ENCODE measurements around the gene CYTL1.
"Not testable (repeated sequence)": the region's sequence is repeated elsewhere in the genome, so short reads cannot be mapped to it uniquely, and the experiment has no call there.

CYTL1 gene

GRCh38 chr4:5019274-5019673 lies at the start of gene CYTL1:
TSS of gene CYTL1 (minus strand) at chr4:5019458. CDS start at chr4:5019445, 13 bp downstream.
- no peak for DNase-seq (ENCODE audit: low spot score)

- DNase-seq (ENCODE audit: low spot score), result no peak
Measured at GRCh38 chr4:5067908-5068307, 48.6 kb upstream of the CYTL1 start.

DNA sequence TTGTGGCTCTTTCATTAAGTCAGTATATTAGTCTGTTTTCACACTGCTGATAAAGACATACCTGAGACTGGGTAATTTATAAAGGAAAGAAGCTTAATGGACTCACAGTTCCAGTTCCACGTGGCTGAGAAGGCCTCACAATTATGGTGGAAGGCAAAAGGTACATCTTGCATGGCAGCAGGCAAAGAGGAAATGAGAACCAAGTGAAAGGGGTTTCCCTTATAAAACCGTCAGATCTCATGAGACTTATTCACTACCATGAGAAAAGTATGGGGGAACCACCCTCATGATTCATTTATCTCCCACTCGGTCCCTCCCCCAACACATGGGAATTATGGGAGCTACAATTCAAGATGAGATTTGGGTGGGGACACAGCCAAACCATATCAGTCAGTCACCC lies 47.7 kb upstream of the CYTL1 start:
- DNase-seq (ENCODE audit: low spot score), result not testable (repeated sequence)

- DNase-seq (ENCODE audit: low spot score), result no peak
Measured at GRCh38 chr4:5066101-5066500, 46.8 kb upstream of the CYTL1 start.

DNA sequence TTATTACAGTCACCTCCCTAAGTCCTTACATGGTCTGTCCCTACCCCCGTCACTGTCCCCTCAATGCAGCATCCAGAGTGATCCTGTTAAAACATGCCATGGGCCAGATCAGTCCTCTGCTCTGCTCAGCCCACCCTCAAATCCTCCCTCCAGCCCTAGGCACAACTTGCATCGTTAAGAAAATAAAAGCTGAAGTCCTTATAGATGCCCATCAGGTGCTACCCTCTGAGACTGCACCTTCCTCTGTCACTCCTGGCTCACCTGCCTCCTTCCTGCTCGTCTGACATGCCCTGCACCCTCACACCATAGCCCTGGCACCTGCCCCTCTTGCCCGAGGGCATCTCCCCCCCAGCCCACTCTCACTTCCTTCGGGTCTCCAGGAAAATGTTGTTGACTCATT lies 36.2 kb upstream of the CYTL1 start:
- DNase-seq (ENCODE audit: low spot score), result no peak

- DNase-seq (ENCODE audit: low spot score), result no peak
Measured at GRCh38 chr4:5054532-5054931, 35.3 kb upstream of the CYTL1 start.

DNA sequence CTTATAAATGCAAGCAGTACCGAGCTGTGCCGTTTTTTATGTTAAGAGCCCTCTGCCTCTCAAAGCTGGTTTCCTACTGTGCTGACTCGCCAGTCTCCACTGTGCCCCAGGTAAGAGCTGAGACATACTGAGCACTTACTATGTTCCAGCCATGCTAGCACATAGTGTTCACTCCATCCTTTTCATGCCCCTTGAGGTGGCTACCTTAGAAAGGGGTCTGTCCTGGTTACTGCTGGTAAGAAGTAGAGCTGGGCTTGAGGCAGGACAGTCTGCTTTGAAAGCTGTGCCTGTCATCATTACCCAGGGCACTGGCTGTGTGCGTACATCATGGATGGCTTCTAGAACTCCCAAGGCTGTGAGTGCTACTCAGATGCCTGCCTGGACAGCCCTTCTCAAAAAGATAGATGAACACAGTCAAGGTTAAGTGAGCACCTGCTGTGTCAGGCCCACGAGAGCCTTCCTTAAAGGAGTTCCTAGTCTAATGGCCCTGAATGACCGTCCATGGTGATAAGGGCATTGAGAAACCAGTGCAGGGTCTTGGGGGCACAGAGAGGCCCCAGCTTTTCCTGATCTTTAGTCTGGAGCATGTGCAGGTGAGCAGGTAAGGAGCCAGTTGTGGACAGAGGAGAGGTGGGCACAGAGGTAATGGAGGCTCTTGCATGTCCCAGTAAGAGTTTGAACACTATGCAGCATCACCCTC lies 33.6 kb upstream of the CYTL1 start:
- no peak for DNase-seq (ENCODE audit: low spot score)

GRCh38 chr4:5052204-5052702 lies 33.0 kb upstream of the CYTL1 start:
- no peak for DNase-seq (ENCODE audit: low spot score)

DNA sequence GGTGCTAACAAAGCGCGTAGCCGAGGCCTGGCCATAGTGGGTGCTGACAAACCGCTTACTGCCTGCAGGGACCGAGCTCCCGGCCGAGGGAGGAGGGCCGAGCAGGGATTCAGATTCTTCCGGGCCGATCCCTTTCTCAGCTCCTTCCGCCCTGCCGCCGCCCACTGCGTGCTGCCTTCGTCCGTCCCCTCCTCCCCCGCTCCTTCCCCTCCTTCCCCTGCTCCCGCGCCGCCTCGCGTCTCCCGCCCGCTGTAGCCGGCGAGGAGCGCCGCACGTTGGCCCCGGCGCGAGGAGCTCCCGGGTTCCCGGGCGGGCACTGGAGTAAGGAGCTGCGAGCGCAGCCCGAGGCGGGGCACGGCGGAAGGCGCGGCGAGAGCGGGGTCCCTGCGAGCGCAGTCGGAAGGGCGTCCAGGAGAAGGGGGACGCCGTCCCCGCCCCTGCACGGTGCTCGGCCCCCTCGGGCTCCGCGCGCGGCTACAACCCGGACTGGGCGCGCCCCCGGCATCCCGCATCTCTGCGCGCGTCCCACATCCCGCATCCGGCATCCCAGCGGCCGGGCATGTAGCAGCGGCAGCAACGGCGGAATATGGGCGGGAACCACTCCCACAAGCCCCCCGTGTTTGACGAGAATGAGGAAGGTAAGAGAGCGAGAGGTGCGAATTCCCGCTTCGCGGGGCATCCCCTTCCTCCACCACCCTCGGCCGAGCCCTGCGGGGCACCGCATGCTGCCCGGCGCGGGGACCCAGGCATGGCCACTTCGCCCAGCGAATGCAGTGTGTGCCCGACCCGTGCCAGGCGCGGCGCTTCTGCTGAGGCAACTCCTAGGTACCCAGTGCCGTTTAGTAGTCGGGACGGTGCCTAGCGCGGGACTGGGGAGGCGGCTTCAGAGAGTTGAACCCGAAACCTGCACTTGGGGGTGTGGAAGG lies 32.3 kb upstream of the CYTL1 start, which contains the start of gene STK32B:
Gene STK32B, plus strand, starts transcription at position 203 of the 926 bp plus-strand sequence.
- peak; percentile 21 for DNase-seq (ENCODE audit: low spot score)

DNA sequence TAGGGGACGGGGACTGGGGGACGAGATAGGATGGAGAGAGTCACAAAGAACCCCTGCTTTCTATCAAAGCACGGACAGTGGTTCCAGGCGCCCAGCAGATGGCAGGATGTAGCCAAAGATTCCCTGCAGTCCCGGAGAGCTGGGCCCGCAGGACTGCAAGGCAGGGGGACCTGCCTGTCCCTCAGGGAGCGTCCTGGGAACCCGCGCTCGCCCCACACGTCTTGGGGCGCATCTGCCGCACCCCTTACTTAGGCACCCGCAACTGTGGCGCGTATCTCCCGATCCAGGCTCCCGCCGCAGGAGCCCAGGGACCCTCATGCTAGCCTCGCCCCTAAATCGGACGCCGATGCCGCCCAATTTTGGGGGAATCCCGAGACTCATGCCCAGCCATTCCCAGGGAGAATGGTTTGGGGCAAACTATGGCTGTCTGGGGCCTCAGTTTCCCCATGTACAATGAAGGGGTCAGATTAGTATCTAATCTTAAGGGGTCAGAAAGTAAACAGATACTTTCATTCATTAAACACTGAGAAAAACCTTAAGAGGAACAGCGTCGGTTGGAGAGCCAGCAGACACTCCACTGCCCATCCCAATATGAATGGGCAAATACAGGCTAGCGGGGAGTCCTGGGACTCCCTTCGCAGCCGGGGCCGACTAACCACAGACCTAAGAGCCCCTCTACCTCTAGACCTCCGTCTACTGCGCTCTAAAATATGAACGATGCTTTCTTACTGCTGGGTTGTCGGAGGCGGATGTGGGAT lies 31.4 kb upstream of the CYTL1 start:
- DNase-seq (ENCODE audit: low spot score), result peak; percentile 42

DNA sequence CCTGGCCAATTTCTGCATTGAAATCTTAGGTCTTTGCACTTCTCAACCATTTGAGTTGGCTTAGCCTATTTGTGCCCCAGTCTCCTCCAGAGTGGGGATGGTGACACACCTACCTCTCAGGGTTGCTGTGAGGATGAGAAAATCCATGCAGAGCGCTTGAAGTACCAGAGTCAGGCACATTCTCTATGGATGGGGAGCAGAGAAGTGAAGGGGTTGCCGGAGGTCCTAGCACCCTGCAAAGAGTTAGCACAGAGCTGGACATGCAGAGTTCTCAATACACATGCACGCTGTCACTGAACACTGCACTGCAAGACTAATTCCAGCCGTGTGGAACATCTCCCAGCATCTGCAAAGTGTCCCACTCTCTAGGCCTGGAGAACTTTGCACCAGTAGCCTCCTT lies 29.5 kb upstream of the CYTL1 start:
- DNase-seq (ENCODE audit: low spot score), result no peak

- no peak for DNase-seq (ENCODE audit: low spot score)
Measured at GRCh38 chr4:5045097-5045496, 25.8 kb upstream of the CYTL1 start.

GRCh38 chr4:5044341-5044740 lies 25.1 kb upstream of the CYTL1 start:
- DNase-seq (ENCODE audit: low spot score), result no peak

DNA sequence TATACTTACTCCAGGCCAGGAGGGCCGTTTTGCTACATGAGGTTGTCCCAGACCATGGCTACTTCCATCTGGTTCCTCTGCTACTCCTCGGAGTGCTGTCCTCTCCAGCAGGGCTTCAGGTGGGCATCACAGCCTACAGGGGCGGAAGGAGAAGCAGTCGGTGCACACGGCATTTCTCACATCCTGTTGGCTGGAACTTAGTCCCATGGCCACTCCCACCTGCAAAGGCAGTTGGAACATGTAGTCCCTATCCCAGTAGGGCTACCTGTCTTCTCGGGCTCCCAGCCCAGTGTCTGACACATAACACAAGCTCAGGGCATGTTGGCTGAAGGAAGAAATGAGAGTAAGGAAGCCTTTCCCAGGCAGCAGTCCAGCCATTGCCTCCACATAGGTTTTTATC lies 24.3 kb upstream of the CYTL1 start:
- DNase-seq (ENCODE audit: low spot score), result no peak

GRCh38 chr4:5041699-5042098 lies 22.4 kb upstream of the CYTL1 start:
- DNase-seq (ENCODE audit: low spot score), result no peak

DNA sequence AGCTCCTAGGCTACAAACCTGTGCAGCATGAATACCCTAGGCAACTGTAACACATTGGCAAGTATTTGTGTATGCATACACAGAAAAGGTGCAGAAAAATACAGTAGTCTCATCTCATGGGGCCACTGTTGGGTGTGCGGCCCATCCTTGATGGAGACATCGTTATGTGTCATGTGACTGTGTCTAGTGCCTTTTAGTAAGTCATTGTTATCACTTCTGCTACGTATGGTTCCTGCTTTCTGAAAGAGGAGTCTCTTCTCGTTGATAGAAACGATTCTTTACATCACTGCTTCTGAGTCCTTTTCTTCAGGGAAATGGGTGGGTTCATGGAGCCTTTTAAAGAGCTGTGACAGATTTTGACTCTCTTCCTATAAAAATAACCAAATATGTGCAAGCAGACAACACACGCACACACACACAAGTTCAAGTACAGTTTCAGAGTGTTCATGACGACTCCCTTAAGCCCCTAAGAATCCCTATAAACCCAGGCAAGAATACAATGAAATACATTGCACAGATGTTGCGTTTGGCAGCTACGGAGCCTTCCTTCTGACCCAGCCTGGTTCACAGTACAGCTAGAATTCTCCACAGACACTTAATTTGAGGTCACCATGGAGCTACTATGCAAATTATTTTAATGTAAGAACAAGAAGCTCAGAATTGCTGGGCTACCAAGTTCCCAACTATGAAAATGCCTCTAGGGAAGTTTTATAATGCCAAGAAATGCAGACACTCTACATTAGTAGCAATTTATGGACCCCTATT lies 21.8 kb upstream of the CYTL1 start:
- DNase-seq (ENCODE audit: low spot score), result no peak

GRCh38 chr4:5039800-5040199 lies 20.5 kb upstream of the CYTL1 start:
- no peak for DNase-seq (ENCODE audit: low spot score)

DNA sequence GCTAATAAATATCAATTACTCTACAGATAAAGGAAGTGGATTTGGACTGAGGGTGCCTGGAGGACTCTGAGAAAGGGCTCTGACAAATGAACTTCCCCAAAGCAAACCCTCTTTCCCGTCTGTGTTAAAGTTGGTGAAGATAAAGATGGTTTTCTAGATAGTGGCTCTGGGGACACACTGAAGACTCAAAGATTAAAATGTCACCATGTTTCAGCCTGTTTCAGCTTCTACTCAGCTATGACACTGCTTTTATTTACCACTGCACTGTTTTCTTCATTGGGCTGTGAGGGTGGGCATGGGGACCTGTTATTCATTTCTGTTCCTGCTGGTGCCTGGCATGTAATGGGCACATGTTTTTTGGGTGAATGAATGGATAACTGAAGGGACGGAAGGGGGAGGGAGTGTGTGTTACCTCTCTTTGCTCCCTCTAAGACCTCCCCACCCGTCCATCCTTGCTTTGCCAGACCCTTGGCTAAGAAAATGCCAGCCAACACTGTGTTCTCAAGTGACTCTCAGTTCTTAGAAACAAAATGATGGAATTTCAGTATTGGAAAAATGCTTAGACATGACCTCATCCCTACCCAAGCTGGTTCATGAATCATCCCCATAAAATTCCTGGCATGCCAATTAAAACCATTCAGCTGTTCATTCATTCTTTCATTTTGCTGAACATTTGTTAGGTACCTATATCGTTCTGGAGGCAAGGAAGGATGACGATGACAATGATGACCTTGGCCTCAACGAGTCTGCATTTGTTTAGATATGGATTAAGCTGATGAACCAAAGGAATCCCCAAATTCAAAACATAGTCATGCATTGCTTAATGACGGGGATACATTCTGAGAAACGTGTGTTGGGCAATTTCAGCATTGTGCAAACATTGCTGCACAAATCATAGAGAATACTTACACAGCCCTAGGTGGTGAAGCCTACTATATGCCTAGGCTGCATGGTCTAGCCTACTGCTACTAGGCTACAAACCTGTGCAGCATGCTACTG lies 18.6 kb upstream of the CYTL1 start:
- DNase-seq (ENCODE audit: low spot score), result no peak

GRCh38 chr4:5036239-5036638 lies 17.0 kb upstream of the CYTL1 start:
- DNase-seq (ENCODE audit: low spot score), result no peak

DNA sequence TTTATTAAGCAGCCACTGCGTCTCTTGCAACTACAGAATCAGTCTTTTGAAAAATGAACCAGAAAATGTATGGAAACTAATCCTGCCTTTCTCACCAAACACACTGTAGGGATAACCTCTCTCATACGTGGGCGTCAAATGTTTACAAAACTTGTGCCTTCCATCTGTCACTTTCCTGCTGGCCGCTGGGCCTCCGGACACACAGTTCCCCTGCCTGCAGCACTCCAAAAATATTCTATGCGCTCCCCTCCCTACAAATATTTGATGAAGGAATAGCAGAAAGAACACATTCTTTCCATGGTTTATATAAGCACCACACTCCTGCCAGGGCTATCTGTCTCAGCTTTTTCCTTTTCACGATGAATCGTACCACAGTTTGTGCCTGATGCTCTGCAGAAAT lies 14.9 kb upstream of the CYTL1 start:
- DNase-seq (ENCODE audit: low spot score), result no peak

Data from germinal center (tissue), 1 donor.